Spleen (tissue), 7 donors: ENCODE data around the gene MCF2L.

Experiments
- POLR2AphosphoS5 ChIP-seq, 3 donors: sonication (generic); formaldehyde crosslinking; IDR thresholded peaks; one replicate each; pipeline ENCODE4 v1.5.1; 2017; ENCODE audit warnings: antibody characterized with exemption in 3 of 3
- TF ChIP-seq, protein P1 (sequence below), 11 experiments: fragments of 200-600 bp in 7 of 11; fragments of 450-650 bp in 4 of 11; sonication (generic) in 4 of 11; IDR thresholded peaks in 8 of 11; conservative IDR thresholded peaks in 3 of 11; 1 replicate in 7 of 11; 2 replicates in 4 of 11; pipeline versions ENCODE4 v1.4.0 to v1.8.0; 2016 to 2021; ENCODE audit warnings: antibody characterized with exemption in 11 of 11, inconsistent platforms in 4 of 11, mild to moderate bottlenecking in 1 of 11
- donor health status: DM: no; HTN: no; CAD: no; lungs with moderate emphysema.
- donor health status: DM: no; HTN: no; CAD: no.
- donor health status: DM: no; HTN: no; CAD: no.

DNA sequence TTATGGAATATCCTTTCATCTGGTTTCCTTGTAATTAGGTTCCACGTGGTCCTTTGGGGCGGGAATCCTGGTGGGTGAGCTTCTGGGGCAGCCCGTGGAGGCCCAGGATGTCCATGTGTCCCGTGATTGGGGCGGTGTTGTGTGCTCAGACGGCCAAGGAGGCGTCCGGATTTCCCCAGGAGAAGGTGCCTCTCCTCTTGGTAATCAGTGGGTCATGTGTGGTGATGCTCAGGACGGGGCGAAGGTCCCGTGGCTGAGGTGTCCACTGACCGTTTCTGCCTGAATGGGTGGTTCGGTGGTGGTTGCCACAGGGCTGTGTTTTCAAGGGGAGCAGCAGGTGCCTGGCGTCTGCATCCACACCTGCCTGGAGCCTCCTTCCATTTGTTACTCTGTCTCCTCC lies 84.4 kb downstream of the MCF2L start:
- TF ChIP-seq, protein P1, sequence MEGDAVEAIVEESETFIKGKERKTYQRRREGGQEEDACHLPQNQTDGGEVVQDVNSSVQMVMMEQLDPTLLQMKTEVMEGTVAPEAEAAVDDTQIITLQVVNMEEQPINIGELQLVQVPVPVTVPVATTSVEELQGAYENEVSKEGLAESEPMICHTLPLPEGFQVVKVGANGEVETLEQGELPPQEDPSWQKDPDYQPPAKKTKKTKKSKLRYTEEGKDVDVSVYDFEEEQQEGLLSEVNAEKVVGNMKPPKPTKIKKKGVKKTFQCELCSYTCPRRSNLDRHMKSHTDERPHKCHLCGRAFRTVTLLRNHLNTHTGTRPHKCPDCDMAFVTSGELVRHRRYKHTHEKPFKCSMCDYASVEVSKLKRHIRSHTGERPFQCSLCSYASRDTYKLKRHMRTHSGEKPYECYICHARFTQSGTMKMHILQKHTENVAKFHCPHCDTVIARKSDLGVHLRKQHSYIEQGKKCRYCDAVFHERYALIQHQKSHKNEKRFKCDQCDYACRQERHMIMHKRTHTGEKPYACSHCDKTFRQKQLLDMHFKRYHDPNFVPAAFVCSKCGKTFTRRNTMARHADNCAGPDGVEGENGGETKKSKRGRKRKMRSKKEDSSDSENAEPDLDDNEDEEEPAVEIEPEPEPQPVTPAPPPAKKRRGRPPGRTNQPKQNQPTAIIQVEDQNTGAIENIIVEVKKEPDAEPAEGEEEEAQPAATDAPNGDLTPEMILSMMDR (IDR thresholded peaks at IDR 0.05 in 8 of 11, conservative IDR thresholded peaks at IDR 0.05 in 3 of 11) = no peak
- TF ChIP-seq POLR2AphosphoS5 (IDR thresholded peaks at IDR 0.05) = no peak
